GM23248 (cell line): ENCODE measurements around the gene CNTROB. TPM values are rescaled to one million over a fixed set of nuclear protein-coding genes. Genes with fewer than 3 reads are reported as not detected.

ENCODE experiments used
- DNase-seq: peaks from one replicate; pipeline ENCODE4 v3.0.0-alpha.2; 2015
- H2AFZ ChIP-seq: fragments of 200-600 bp; sonication (generic); 2 replicates; pipeline ENCODE4 v1.6.1; 2016; ENCODE audit warnings: antibody characterized with exemption
- H3F3A ChIP-seq: fragments of 200-600 bp; sonication (generic); 2 replicates; pipeline ENCODE4 v1.6.1; 2016; ENCODE audit warnings: mild to moderate bottlenecking, antibody characterized with exemption, mixed run types; ENCODE audit not compliant: insufficient read depth
- H3K27ac ChIP-seq: fragments of 200-600 bp; sonication (generic); 2 replicates; pipeline ENCODE4 v1.5.1; 2016; ENCODE audit warnings: mild to moderate bottlenecking
- H3K27me3 ChIP-seq: fragments of 200-600 bp; sonication (generic); replicated peaks from 2 replicates; pipeline ENCODE4 v1.6.1; 2016; ENCODE audit warnings: mild to moderate bottlenecking; ENCODE audit not compliant: insufficient read depth
- H3K36me3 ChIP-seq: fragments of 200-600 bp; sonication (generic); 2 replicates; pipeline ENCODE4 v1.6.1; 2016; ENCODE audit warnings: low read depth, mild to moderate bottlenecking
- H3K4me1 ChIP-seq: fragments of 200-600 bp; sonication (generic); 2 replicates; pipeline ENCODE4 v1.6.1; 2016; ENCODE audit warnings: mild to moderate bottlenecking; ENCODE audit not compliant: insufficient read depth
- H3K4me2 ChIP-seq: fragments of 200-600 bp; sonication (generic); one replicate; pipeline ENCODE4 v1.6.1; 2016; ENCODE audit warnings: mild to moderate bottlenecking; ENCODE audit not compliant: unreplicated experiment
- H3K4me3 ChIP-seq: fragments of 200-600 bp; sonication (generic); 2 replicates; pipeline ENCODE4 v1.5.1; 2016; ENCODE audit warnings: mild to moderate bottlenecking
- H3K79me2 ChIP-seq: fragments of 200-600 bp; sonication (generic); 2 replicates; pipeline ENCODE4 v1.6.1; 2016; ENCODE audit warnings: mild to moderate bottlenecking; ENCODE audit not compliant: insufficient read depth
- H3K9ac ChIP-seq: fragments of 200-600 bp; sonication (generic); 2 replicates; pipeline ENCODE4 v1.6.1; 2016; ENCODE audit warnings: mild to moderate bottlenecking
- H3K9me2 ChIP-seq: fragments of 200-600 bp; sonication (generic); 2 replicates; pipeline ENCODE4 v1.6.1; 2016; ENCODE audit warnings: mixed run types, mild to moderate bottlenecking, moderate library complexity; ENCODE audit not compliant: insufficient read depth
- H3K9me3 ChIP-seq: fragments of 200-600 bp; sonication (generic); one replicate; pipeline ENCODE4 v1.6.1; 2017; ENCODE audit warnings: low read depth
- H4K20me1 ChIP-seq: fragments of 200-600 bp; sonication (generic); 2 replicates; pipeline ENCODE4 v1.6.0; 2016; ENCODE audit not compliant: insufficient read depth
- EZH2 ChIP-seq: fragments of 200-600 bp; sonication (generic); IDR thresholded peaks from 2 replicates; pipeline ENCODE4 v1.6.1; 2018; ENCODE audit warnings: antibody characterized with exemption, mild to moderate bottlenecking; ENCODE audit not compliant: insufficient read depth, poor library complexity, severe bottlenecking
- EZH2phosphoT487 ChIP-seq: fragments of 200-600 bp; sonication (generic); IDR thresholded peaks from 2 replicates; pipeline ENCODE4 v1.6.1; 2018; ENCODE audit warnings: antibody characterized with exemption, moderate library complexity, mild to moderate bottlenecking, low read depth; ENCODE audit not compliant: insufficient read depth
- WGBS, 2 experiments: methylation state at CpG; one replicate each; pipeline ENCODE4 v1.1.6; 2015 to 2017; ENCODE audit warnings: low lambda C conversion rate in 2 of 2, low coverage in 1 of 2; ENCODE audit errors: missing lambda C conversion rate in 2 of 2; 5-methylcytosine and 5-hydroxymethylcytosine counted together
- in situ Hi-C: fragments of 300-500 bp; cut with MboI; formaldehyde crosslinking; loops from 2 replicates; pipeline ENCODE4 v1.15.0; 2020
- polyA plus RNA-seq: library from polyadenylated mRNA; unstranded; fragments of >200 nt; fragmentation: Nextera tagmentation; extraction: Ambion mirVana; gene quantifications from 2 replicates; pipeline ENCODE4 v1.2.1, GENCODE V29; 2016
- total RNA-seq: library from RNA; depleted of rRNA; stranded (reverse); fragments of >200 nt; shearing (Covaris generic); gene quantifications from 2 replicates; pipeline ENCODE4 v1.2.3, GENCODE V29; 2014

CNTROB gene
- total and polyA plus RNA-seq, 2 experiments from 2014 or later: 17.9 to 21.2 TPM

GRCh38 chr17:7929158-7930023 is 2.6 kb upstream of the CNTROB start, which contains the start of gene KCNAB3:
Gene KCNAB3, minus strand, starts transcription at chr17:7929856. Its CDS starts 421 bp downstream, at chr17:7929435.
- WGBS, 2 experiments: 31 to 37% methylated on average over 15 to 47 of the region's 67 CpGs
- DNase-seq: peak; percentile 78
- H3F3A ChIP-seq: no peaks in the 10 kb centered on the region
- peaks cover 37% of the 10 kb centered on the region for H3K79me2 ChIP-seq
- H3K4me1 ChIP-seq: peaks cover 8% of the 10 kb centered on the region
- no peak within 1 kb of the TSS for H3K4me2 ChIP-seq
- H3K9me2 ChIP-seq: no peaks in the 10 kb centered on the region
- in situ Hi-C loops: no loop called here
- no peak within 1 kb of the TSS for H3K4me3 ChIP-seq
- H3K27ac ChIP-seq: no peak within 1 kb of the TSS
- no peak within 1 kb of the TSS for H2AFZ ChIP-seq
- TF ChIP-seq EZH2phosphoT487 (no peak), EZH2 (no peak)
- H3K36me3 ChIP-seq: no peaks in the 10 kb centered on the region
- no peak within 1 kb of the TSS for H3K9ac ChIP-seq
- no peaks in the 10 kb centered on the region for H4K20me1 ChIP-seq
- H3K9me3 ChIP-seq: no peaks in the 10 kb centered on the region
- no peaks in the 10 kb centered on the region for H3K27me3 ChIP-seq

GRCh38 chr17:7930841-7931631 is 970 bp upstream of the CNTROB start:
- DNase-seq: no peak
- Histone ChIP-seq H3K9ac (peak overlapping the region; percentile 80), H3K4me3 (peak overlapping the region; percentile 83), H3K9me2 (no peaks in the 10 kb centered on the region), H3K9me3 (no peaks in the 10 kb centered on the region), H3K36me3 (no peaks in the 10 kb centered on the region), H3K79me2 (peaks cover 47% of the 10 kb centered on the region), H3K4me2 (peak overlapping the region; percentile 90), H2AFZ (peak overlapping the region; percentile 86), H3K27ac (0 out of 2 replicates have a peak overlapping the region, but pooled peaks have one; percentile 1), H3F3A (no peaks in the 10 kb centered on the region), H4K20me1 (no peaks in the 10 kb centered on the region), H3K27me3 (no peaks in the 10 kb centered on the region), H3K4me1 (peaks cover 8% of the 10 kb centered on the region)
- WGBS, 2 experiments: 38 to 43% methylated on average over 15 to 20 of the region's 20 CpGs
- TF ChIP-seq EZH2phosphoT487: no peak
- in situ Hi-C loops: no loop called here

- Histone ChIP-seq H3F3A (no peaks in the 10 kb centered on the region), H4K20me1 (no peaks in the 10 kb centered on the region), H3K4me2 (peak overlapping the region; percentile 90), H2AFZ (peak overlapping the region; percentile 90), H3K27ac (peak overlapping the region; percentile 44), H3K79me2 (peaks cover 47% of the 10 kb centered on the region), H3K9me2 (no peaks in the 10 kb centered on the region), H3K36me3 (peaks cover 4% of the 10 kb centered on the region; the same call in 1 of the 2 replicates), H3K9ac (peak overlapping the region; percentile 86), H3K27me3 (no peaks in the 10 kb centered on the region), H3K4me3 (peak overlapping the region; percentile 83), H3K9me3 (no peaks in the 10 kb centered on the region), H3K4me1 (peaks cover 8% of the 10 kb centered on the region)
- TF ChIP-seq EZH2 (no peak), EZH2phosphoT487 (no peak)
- 0 to 3% methylated on average over 16 to 17 of the region's 17 CpGs for WGBS, 2 experiments
- peak; percentile 56 for DNase-seq
- in situ Hi-C loops: no loop called here
Measured at GRCh38 chr17:7932483-7932891, 481 bp downstream of the CNTROB start.

- Histone ChIP-seq H3K9me2 (no peaks in the 10 kb centered on the region), H2AFZ (peak overlapping the region; percentile 90), H3K79me2 (peaks cover 47% of the 10 kb centered on the region), H3K4me3 (peak overlapping the region; percentile 83), H3K9me3 (no peaks in the 10 kb centered on the region), H3K36me3 (peaks cover 4% of the 10 kb centered on the region; the same call in 1 of the 2 replicates), H3F3A (no peaks in the 10 kb centered on the region), H3K27ac (peak overlapping the region; percentile 44), H3K27me3 (no peaks in the 10 kb centered on the region), H4K20me1 (no peaks in the 10 kb centered on the region), H3K4me2 (peak overlapping the region; percentile 90), H3K4me1 (peaks cover 8% of the 10 kb centered on the region), H3K9ac (peak overlapping the region; percentile 86)
- in situ Hi-C loops: no loop called here
- TF ChIP-seq EZH2phosphoT487: no peak
- TF ChIP-seq EZH2: no peak
- 1 to 2% methylated on average over 16 of the region's 16 CpGs for WGBS, 2 experiments
- peak; percentile 83 for DNase-seq
Measured at GRCh38 chr17:7932949-7933348, 943 bp downstream of the CNTROB start.
